GM18951 (cell line): Measurements from ENCODE around the gene ADCY1.

Experiments
- POLR2A ChIP-seq: IDR thresholded peaks from 4 replicates; pipeline ENCODE4 v1.6.1; 2011; ENCODE audit warnings: mild to moderate bottlenecking; ENCODE audit not compliant: insufficient read length, insufficient read depth; ENCODE audit errors: extremely low read depth
- in situ Hi-C: fragments of 300-500 bp; cut with MboI; formaldehyde crosslinking; loops from one replicate; pipeline ENCODE4 v1.12.0; 2022; ENCODE audit warnings: low sequenced_read_pairs, mixed read lengths, inconsistent platforms; ENCODE audit not compliant: unreplicated experiment

Gene ADCY1

GRCh38 chr7:45677311-45677900, 103.2 kb downstream of the ADCY1 start:
- TF ChIP-seq POLR2A = no peak
- in situ Hi-C loops = no loop called here

- no peak for TF ChIP-seq POLR2A
- in situ Hi-C loops = no loop called here
Observed at GRCh38 chr7:45679516-45679915, 105.3 kb downstream of the ADCY1 start.

- TF ChIP-seq POLR2A = no peak
- in situ Hi-C loops = no loop called here
Observed at GRCh38 chr7:45680776-45681175, 106.6 kb downstream of the ADCY1 start.

GRCh38 chr7:45681596-45682357, 107.6 kb downstream of the ADCY1 start:
- in situ Hi-C loops = no loop called here
- TF ChIP-seq POLR2A = no peak

GRCh38 chr7:45682358-45682735, 108.2 kb downstream of the ADCY1 start:
- TF ChIP-seq POLR2A = no peak
- in situ Hi-C loops = no loop called here

- TF ChIP-seq POLR2A = no peak
- in situ Hi-C loops = no loop called here
Observed at GRCh38 chr7:45682836-45683555, 108.8 kb downstream of the ADCY1 start.

GRCh38 chr7:45683556-45684148, 109.5 kb downstream of the ADCY1 start:
- TF ChIP-seq POLR2A = no peak
- in situ Hi-C loops = no loop called here

- in situ Hi-C loops = no loop called here
- TF ChIP-seq POLR2A = no peak
Observed at GRCh38 chr7:45684910-45685618, 110.9 kb downstream of the ADCY1 start.

GRCh38 chr7:45685619-45686240, 111.6 kb downstream of the ADCY1 start:
- TF ChIP-seq POLR2A = no peak
- in situ Hi-C loops = no loop called here

GRCh38 chr7:45686441-45687184, 112.4 kb downstream of the ADCY1 start:
- in situ Hi-C loops = no loop called here
- TF ChIP-seq POLR2A = no peak

GRCh38 chr7:45687185-45687560, 113.0 kb downstream of the ADCY1 start:
- in situ Hi-C loops = no loop called here
- no peak for TF ChIP-seq POLR2A

GRCh38 chr7:45687721-45688120, 113.6 kb downstream of the ADCY1 start:
- TF ChIP-seq POLR2A = no peak
- in situ Hi-C loops = no loop called here

- in situ Hi-C loops = no loop called here
- TF ChIP-seq POLR2A = no peak
Observed at GRCh38 chr7:45688382-45688781, 114.2 kb downstream of the ADCY1 start.
